Spleen (tissue), 7 donors: ENCODE data around the gene HDAC4.

Experiments used
- POLR2A ChIP-seq, 3 donors: fragments of 450-650 bp; IDR thresholded peaks; one replicate each; pipeline ENCODE4 v1.5.1; 2017; ENCODE audit warnings: antibody characterized with exemption in 3 of 3, mild to moderate bottlenecking in 1 of 3
- TF ChIP-seq, protein P1 (sequence below), 11 experiments: fragments of 200-600 bp in 7 of 11; fragments of 450-650 bp in 4 of 11; sonication (generic) in 4 of 11; IDR thresholded peaks in 8 of 11; conservative IDR thresholded peaks in 3 of 11; 1 replicate in 7 of 11; 2 replicates in 4 of 11; pipeline versions ENCODE4 v1.4.0 to v1.8.0; 2016 to 2021; ENCODE audit warnings: antibody characterized with exemption in 11 of 11, inconsistent platforms in 4 of 11, mild to moderate bottlenecking in 1 of 11
- donor health status: DM: no; HTN: no; CAD: no; lungs with moderate emphysema.
- donor health status: DM: no; HTN: no; CAD: no.
- donor health status: DM: no; HTN: no; CAD: no.

DNA sequence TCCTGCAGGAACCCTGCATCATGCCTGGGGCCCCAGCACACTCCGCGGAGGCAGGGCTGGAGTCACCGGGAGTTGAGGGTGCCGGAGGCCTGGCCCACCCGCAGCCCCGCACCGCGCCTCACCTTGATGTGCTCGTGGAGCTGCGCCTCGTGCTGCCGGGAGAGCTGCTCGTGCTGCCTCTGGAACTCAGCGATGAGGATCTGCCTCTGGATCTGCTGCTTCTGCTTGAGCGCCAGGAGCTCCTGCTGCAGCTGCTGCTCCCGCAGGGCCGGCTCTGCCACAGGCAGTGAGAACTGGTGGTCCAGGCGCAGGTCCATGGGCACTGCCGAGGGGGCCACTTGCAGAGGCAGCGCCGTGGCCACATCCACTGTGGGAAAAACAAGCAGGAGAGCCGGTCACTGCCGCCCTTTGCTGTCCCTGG, 211.1 kb downstream of the HDAC4 start:
- TF ChIP-seq, protein P1, sequence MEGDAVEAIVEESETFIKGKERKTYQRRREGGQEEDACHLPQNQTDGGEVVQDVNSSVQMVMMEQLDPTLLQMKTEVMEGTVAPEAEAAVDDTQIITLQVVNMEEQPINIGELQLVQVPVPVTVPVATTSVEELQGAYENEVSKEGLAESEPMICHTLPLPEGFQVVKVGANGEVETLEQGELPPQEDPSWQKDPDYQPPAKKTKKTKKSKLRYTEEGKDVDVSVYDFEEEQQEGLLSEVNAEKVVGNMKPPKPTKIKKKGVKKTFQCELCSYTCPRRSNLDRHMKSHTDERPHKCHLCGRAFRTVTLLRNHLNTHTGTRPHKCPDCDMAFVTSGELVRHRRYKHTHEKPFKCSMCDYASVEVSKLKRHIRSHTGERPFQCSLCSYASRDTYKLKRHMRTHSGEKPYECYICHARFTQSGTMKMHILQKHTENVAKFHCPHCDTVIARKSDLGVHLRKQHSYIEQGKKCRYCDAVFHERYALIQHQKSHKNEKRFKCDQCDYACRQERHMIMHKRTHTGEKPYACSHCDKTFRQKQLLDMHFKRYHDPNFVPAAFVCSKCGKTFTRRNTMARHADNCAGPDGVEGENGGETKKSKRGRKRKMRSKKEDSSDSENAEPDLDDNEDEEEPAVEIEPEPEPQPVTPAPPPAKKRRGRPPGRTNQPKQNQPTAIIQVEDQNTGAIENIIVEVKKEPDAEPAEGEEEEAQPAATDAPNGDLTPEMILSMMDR (IDR thresholded peaks at IDR 0.05 in 8 of 11, conservative IDR thresholded peaks at IDR 0.05 in 3 of 11), result no peak
- no peak for TF ChIP-seq POLR2A (IDR thresholded peaks at IDR 0.05)
